H1 (cell line): ENCODE results near the gene SCN1B. TPM values are rescaled to one million over a fixed set of nuclear protein-coding genes. Genes with fewer than 3 reads are reported as not detected.

Experiments
- ASH2L ChIP-seq: fragments of 200-600, 300-600 bp; sonication (generic); IDR thresholded peaks from one replicate; pipeline ENCODE4 v1.7.1; 2017; ENCODE audit warnings: low read length
- BRCA1 ChIP-seq: IDR thresholded peaks from 2 replicates; pipeline ENCODE4 v1.6.1; 2012; ENCODE audit warnings: low read depth, low read length, improper control_type of control experiment
- EP300 ChIP-seq, 2 experiments: IDR thresholded peaks; 1 replicate in 1 of 2; 2 replicates in 1 of 2; pipeline ENCODE4 v1.6.1; 2011 to 2012; ENCODE audit warnings: low read depth in 2 of 2, low read length in 2 of 2, mild to moderate bottlenecking in 2 of 2, borderline replicate concordance in 1 of 2, inconsistent platforms in 1 of 2, moderate library complexity in 1 of 2
- EZH2 ChIP-seq: fragments of 200-600 bp; sonication (generic); IDR thresholded peaks from 2 replicates; pipeline ENCODE4 v1.7.1; 2012; ENCODE audit warnings: low read depth, mild to moderate bottlenecking, moderate library complexity, low read length, inconsistent platforms; ENCODE audit not compliant: severe bottlenecking
- GABPA ChIP-seq: IDR thresholded peaks from 2 replicates; pipeline ENCODE4 v1.6.1; 2011; ENCODE audit warnings: mild to moderate bottlenecking, low read length, moderate library complexity, borderline replicate concordance; ENCODE audit not compliant: insufficient read depth
- POLR2AphosphoS5 ChIP-seq: IDR thresholded peaks from 2 replicates; pipeline ENCODE4 v1.6.1; 2011; ENCODE audit warnings: low read depth, low read length
- POU5F1 ChIP-seq: IDR thresholded peaks from 2 replicates; pipeline ENCODE4 v1.6.1; 2011; ENCODE audit warnings: low read depth, mild to moderate bottlenecking, low read length, moderate library complexity
- RAD21 ChIP-seq, 2 experiments: IDR thresholded peaks in 1 of 2; conservative IDR thresholded peaks in 1 of 2; 2 replicates each; pipeline ENCODE4 v1.6.1; 2011; ENCODE audit warnings: low read depth in 2 of 2, low read length in 2 of 2, improper control_type of control experiment in 1 of 2, inconsistent platforms in 1 of 2, mild to moderate bottlenecking in 1 of 2, moderate library complexity in 1 of 2
- RNF2 ChIP-seq: fragments of 200-900, 300-1000 bp; sonication (generic); IDR thresholded peaks from 2 replicates; pipeline ENCODE4 v1.7.1; 2016; ENCODE audit warnings: borderline replicate concordance, low read depth, mild to moderate bottlenecking, antibody characterized with exemption, low read length; ENCODE audit not compliant: poor library complexity, severe bottlenecking; ENCODE audit errors: missing control alignments
- SAP30 ChIP-seq: fragments of 300-600 bp; sonication (generic); IDR thresholded peaks from 2 replicates; pipeline ENCODE4 v1.7.1; 2012; ENCODE audit warnings: low read length, moderate library complexity, mild to moderate bottlenecking, inconsistent platforms; ENCODE audit not compliant: insufficient read depth, insufficient replicate concordance
- SIN3A ChIP-seq, 2 experiments: IDR thresholded peaks in 1 of 2; conservative IDR thresholded peaks in 1 of 2; 2 replicates each; pipeline ENCODE4 v1.6.1; 2011 to 2012; ENCODE audit warnings: low read length in 2 of 2, improper control_type of control experiment in 1 of 2, low read depth in 1 of 2, mild to moderate bottlenecking in 1 of 2
- SRF ChIP-seq: IDR thresholded peaks from 2 replicates; pipeline ENCODE4 v1.6.1; 2011; ENCODE audit warnings: mild to moderate bottlenecking, low read depth, low read length, moderate library complexity
- SUZ12 ChIP-seq: fragments of 200-600 bp; sonication (generic); IDR thresholded peaks from 2 replicates; pipeline ENCODE4 v1.6.1; 2012; ENCODE audit warnings: mild to moderate bottlenecking, inconsistent platforms, low read length, moderate library complexity, mixed read lengths
- TAF7 ChIP-seq: optimal IDR thresholded peaks from 2 replicates; pipeline ENCODE3; 2011; ENCODE audit warnings: low read depth, mild to moderate bottlenecking, inconsistent platforms, low read length, moderate library complexity, borderline replicate concordance
- TBP ChIP-seq: IDR thresholded peaks from 2 replicates; pipeline ENCODE4 v1.6.1; 2011; ENCODE audit warnings: low read depth, low read length, improper control_type of control experiment
- TCF12 ChIP-seq: IDR thresholded peaks from 2 replicates; pipeline ENCODE4 v1.6.1; 2011; ENCODE audit warnings: low read depth, mild to moderate bottlenecking, low read length
- polyA plus RNA-seq, 7 experiments: library from polyadenylated mRNA; depleted of rRNA in 3 of 7; stranded (reverse) in 5 of 7; unstranded in 2 of 7; fragments of >200 nt in 5 of 7; fragments of 200-250 nt in 2 of 7; gene quantifications; 1 replicate in 5 of 7; 2 replicates in 1 of 7; 4 replicates in 1 of 7; pipeline versions ENCODE4 v1.2.1 to v1.2.3, GENCODE V29; 2011 to 2013; ENCODE audit warnings: missing spikeins in 2 of 7, mixed read lengths in 2 of 7
- total RNA-seq: library from RNA; stranded (reverse); fragmentation: NEBNext Ultra II Directional; extraction: Animal tissue kit (Norgen Biotek cat#: 25700); gene quantifications from 2 replicates; pipeline ENCODE4 v1.2.1, GENCODE V29; 2021
- TF ChIP-seq, protein P1 (sequence below): IDR thresholded peaks from 2 replicates; pipeline ENCODE4 v1.6.1; 2011; ENCODE audit warnings: low read length, improper control_type of control experiment
- TF ChIP-seq, protein P2 (sequence below), 3 experiments: IDR thresholded peaks; 1 replicate in 2 of 3; 2 replicates in 1 of 3; pipeline versions ENCODE4 v1.5.1 to v1.6.1; 2011; ENCODE audit warnings: low read length in 3 of 3, mild to moderate bottlenecking in 3 of 3, inconsistent platforms in 2 of 3, low read depth in 1 of 3, moderate library complexity in 1 of 3; ENCODE audit not compliant: insufficient read depth in 1 of 3; ENCODE audit errors: control extremely low read depth in 1 of 3

SCN1B gene
- total and polyA plus RNA-seq, 2 of the 8 experiments (the other 6 are each of a cell fraction or from before 2014, with no cell fraction given): 3.1 to 3.5 TPM

DNA sequence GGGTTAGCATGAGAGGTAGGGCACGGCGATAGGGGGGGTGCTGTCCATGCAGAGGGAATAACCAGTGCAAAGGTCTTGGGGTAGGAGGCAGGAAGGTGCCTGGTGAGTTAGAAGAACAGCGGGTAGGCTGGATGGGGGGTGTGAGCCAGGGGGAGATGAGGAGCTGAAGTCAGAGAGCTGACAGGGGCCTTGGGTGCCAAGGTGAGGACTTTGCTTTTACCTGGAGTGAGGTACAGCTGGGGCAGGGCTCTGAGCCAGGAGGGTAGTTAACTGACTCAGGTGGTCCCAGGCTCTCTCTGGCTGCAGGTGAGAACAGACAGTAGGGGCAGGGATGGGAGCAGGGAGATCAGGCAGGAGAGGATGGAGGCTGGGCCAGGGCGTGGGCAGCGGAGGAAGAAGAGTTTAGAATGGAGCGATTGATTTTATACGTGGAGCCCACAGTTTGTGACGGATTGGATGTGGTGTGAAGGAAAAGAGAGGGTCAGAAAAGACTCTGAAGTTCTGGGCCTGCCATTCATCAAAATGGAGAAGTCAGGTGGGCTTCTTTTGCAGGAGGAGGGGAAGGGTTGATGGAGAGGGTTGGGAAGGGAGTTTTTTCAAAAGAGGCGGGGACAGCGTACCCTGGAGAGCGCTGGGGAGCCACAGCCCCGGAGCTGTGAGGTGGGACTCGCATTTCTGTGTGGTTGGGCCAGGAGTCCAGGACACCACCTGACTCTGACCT is 31.3 kb upstream of the SCN1B start (continued):
- TF ChIP-seq POU5F1 (no peak), RAD21 (IDR thresholded peaks at IDR 0.05 in 1 of 2, conservative IDR thresholded peaks at IDR 0.05 in 1 of 2; ENCODE audit: low read depth in 2 of 2, low read length in 2 of 2) (no peak), TCF12 (no peak), BRCA1 (no peak), EP300 (IDR thresholded peaks at IDR 0.05; ENCODE audit: borderline replicate concordance in 1 of 2, low read depth in 2 of 2, low read length in 2 of 2) (no peak), SUZ12 (no peak), EZH2 (no peak), TBP (0 out of 2 replicates have a peak, but pooled peaks have one; percentile 17), POLR2AphosphoS5 (peak; percentile 70; the same call in 1 of the 2 replicates), SAP30 (no peak), SRF (no peak), GABPA (peak; percentile 10; the same call in 1 of the 2 replicates), ASH2L (no peak), TAF7 (no peak), SIN3A (conservative IDR thresholded peaks at IDR 0.05 in 1 of 2, IDR thresholded peaks at IDR 0.05 in 1 of 2; ENCODE audit: low read depth in 1 of 2, low read length in 2 of 2) (0 out of 4 replicates have a peak, but pooled peaks of 1 of the 2 experiments have one; percentile 49), RNF2 (no peak)
- TF ChIP-seq, protein P1, sequence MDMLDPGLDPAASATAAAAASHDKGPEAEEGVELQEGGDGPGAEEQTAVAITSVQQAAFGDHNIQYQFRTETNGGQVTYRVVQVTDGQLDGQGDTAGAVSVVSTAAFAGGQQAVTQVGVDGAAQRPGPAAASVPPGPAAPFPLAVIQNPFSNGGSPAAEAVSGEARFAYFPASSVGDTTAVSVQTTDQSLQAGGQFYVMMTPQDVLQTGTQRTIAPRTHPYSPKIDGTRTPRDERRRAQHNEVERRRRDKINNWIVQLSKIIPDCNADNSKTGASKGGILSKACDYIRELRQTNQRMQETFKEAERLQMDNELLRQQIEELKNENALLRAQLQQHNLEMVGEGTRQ: peak; percentile 20; the same call in 1 of the 2 replicates
- TF ChIP-seq, protein P2, sequence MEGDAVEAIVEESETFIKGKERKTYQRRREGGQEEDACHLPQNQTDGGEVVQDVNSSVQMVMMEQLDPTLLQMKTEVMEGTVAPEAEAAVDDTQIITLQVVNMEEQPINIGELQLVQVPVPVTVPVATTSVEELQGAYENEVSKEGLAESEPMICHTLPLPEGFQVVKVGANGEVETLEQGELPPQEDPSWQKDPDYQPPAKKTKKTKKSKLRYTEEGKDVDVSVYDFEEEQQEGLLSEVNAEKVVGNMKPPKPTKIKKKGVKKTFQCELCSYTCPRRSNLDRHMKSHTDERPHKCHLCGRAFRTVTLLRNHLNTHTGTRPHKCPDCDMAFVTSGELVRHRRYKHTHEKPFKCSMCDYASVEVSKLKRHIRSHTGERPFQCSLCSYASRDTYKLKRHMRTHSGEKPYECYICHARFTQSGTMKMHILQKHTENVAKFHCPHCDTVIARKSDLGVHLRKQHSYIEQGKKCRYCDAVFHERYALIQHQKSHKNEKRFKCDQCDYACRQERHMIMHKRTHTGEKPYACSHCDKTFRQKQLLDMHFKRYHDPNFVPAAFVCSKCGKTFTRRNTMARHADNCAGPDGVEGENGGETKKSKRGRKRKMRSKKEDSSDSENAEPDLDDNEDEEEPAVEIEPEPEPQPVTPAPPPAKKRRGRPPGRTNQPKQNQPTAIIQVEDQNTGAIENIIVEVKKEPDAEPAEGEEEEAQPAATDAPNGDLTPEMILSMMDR (IDR thresholded peaks at IDR 0.05; ENCODE audit: control extremely low read depth in 1 of 3, insufficient read depth in 1 of 3, low read depth in 1 of 3, low read length in 3 of 3): no peak
